SW 1271 (cell line): ENCODE measurements around the gene ZNF593.

ENCODE experiments used
- DNase-seq, 2 experiments: peaks; one replicate each; lab custom pipeline; 2025; lab: John Stamatoyannopoulos, UW

Gene ZNF593

GRCh38 chr1:26148887-26149286 lies 20.8 kb upstream of the ZNF593 start:
- DNase-seq: no peak

- no peak for DNase-seq
Measured at GRCh38 chr1:26153966-26154532, 15.7 kb upstream of the ZNF593 start.

GRCh38 chr1:26154750-26155149 lies 15.0 kb upstream of the ZNF593 start:
- DNase-seq: no peak

GRCh38 chr1:26155370-26156284 lies 14.1 kb upstream of the ZNF593 start:
- DNase-seq: no peak

- DNase-seq: no peak
Measured at GRCh38 chr1:26156285-26157038, 13.2 kb upstream of the ZNF593 start.

DNA sequence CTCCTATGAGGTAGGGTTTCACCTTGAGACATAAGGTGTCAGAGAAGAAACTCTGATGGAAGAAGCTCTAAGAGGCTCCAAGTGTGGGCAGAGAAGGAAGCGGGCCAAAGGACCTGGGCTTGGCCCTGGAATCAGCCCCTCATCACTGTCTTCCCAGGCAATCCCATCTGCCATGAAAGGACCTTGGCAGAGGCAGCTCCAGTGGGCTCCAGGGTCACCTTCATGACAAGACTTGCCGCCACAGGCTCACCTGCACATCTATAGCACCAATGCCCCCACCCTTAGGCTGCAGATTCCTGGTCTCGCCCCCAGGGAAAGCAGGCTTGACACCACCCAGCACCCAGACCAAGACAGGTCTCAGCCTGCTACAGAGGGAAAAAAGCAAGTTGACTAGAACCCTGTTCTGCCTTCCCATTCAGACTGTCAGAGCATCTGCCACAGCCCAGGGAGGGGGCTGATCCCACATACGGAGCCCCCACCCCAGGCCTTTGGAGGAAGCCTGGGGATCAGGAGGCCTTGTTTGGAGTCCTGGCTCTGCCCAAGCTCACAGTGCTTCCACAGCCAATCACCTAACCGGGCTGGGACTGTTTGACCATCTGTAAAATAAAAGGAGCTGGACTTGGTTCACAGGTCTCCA lies 11.3 kb upstream of the ZNF593 start:
- DNase-seq: no peak

DNA sequence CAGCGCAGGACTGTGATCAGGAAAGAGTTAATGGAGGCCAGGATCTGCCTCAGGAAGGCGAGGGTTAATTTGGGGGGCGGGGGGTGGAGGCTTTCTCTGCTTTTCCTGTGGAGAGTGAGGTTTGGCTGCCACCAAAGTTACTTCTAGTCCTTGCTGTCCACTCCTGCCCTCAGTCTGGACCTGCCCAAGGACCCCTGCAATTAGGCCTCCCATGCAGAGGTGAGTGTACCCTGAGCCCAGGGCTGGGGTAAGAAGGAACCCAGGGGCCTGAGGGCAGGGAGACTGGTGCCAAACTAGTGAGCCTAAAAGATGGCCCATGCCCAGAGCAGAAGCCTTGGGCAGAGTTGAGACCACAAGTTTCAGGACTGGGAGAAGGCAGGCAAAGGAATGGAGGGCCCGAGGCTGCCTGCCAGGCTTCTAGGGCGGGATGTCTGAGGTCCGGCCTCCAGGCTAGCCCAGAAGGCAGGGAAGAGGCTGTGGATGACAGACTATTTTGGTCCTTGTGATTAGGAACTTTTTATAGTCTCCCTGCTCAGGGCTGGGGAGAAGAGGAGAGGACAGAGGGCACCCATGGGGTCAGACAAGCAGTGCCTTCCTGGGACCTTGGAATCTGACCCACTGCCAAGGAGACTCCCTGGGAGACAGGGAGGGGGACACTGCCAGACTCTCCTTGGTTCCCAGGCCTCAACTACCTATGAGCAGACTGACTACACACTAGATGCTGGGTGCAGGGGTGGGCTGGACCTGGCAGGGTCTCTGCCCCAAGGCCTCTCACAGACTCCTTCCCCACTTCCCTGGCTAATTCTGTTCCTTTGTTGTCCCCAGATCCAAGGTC lies 10.6 kb upstream of the ZNF593 start, which contains the start of gene FAM110D:
Gene FAM110D (plus strand): TSS at position 172 of the 835 bp plus-strand sequence. CDS start 2,213 bp downstream, outside the sequence.
- no peak for DNase-seq

DNA sequence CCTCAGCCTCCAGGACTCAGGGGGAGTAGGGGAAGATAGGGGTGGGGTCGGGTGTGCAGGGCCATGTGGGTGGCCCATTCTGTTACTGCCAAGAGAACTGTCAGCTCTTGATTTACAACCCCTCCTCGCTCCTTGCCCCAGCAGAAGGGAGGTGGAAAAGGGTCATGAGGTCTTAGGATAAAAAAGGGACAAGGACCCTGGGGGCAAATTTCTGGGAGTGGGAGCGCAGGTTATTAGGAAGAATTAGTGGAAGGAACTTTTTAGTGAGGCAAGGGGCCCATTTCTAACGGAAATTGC lies 10.0 kb upstream of the ZNF593 start:
- no peak for DNase-seq

GRCh38 chr1:26160527-26161414 lies 8.9 kb upstream of the ZNF593 start:
- DNase-seq: no peak

DNA sequence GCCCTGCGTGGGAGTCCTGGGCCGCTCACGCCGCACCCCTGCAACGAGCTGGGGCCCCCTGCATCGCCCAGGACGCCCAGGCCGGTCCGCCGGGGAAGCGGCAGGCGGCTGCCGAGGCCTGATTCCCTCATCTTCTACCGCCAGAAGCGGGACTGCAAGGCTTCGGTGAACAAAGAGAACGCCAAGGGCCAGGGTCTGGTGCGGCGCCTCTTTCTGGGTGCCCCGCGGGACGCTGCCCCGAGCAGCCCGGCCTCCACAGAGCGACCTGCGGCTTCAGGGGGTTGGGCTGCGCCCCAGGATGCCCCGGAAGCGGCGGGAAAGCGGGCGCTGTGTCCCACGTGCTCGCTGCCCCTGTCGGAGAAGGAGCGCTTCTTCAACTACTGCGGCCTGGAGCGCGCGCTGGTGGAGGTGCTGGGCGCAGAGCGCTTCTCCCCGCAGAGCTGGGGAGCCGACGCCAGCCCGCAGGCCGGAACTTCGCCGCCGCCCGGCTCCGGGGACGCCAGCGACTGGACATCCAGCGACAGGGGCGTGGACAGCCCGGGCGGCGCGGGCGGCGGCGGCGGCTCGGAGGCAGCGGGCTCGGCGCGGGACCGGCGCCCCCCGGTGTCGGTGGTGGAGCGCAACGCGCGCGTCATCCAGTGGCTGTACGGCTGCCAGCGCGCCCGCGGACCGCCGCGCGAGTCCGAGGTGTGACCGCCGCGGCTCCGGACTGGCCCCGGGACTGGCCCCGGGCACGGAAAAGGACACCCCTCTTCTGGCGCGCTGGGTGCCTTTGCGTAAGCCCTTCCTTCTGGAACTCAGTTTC lies 8.1 kb upstream of the ZNF593 start:
- peak in 1 of 2 experiments; percentile 11 for DNase-seq

GRCh38 chr1:26162220-26162709 lies 7.4 kb upstream of the ZNF593 start:
- no peak for DNase-seq

DNA sequence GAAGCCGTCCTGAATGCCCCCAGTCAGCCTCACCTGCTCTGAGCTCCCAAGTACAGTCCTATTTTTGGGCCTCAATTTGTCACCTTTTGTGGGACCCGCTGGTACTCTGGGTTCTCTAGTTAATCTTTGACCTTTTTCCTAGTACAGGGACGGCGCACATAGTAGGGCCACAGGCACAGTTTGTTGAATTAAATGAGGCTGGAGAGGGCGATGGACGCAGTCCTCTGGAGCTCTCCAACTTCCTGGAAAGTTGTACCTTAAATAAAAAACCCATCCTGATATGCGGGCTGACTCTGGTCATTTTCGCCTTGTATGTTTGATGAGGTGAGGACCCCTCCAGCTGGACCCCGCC lies 6.0 kb upstream of the ZNF593 start:
- no peak for DNase-seq

GRCh38 chr1:26164036-26164860 lies 5.5 kb upstream of the ZNF593 start:
- DNase-seq: no peak

DNA sequence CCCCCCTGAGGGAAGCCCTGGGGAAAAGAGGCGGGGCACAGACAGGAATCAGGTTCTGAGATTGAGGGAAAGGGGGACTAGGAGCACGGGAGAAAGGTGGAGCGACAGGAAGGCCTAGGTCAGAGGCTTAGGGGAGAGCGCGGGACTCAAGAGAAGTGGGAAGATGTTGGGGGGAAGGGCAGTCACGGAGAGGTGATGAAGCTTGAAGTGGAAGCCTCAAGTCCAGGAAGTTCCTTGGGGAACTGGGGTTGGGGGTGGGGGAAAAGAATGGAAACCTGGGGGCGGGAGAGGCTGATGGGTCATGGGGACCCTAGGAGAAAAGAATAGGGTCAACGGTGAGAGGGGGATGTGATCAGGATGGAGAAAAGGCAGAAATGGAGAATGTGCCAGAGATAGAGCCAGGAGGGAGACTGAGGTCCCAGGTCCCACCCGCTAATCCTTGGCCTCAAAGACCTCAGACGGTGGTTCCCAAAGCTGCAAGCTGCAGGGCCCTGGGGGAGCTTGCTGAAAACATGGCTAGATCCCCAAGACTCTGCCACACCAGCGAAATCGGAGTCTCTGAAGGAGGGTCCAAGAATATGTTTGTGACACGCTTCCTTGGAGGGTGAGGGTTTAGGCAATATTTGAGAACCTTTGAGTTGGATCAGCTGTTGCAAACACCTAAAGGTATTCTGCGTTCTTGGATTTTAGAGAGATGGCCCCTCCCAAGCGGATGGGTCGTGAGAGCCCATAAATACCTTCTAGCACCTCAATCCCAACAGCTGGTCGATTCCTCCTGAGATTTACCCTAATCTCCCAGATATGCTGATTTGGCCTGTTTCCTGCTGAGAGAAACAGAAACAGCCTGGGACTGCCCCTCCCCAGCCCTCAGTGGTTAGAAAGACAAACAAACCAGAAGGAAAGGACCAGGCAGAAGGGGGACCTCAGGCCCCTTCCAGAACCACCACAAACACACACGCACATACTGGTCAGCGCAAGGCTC lies 4.6 kb upstream of the ZNF593 start:
- DNase-seq: no peak

- no peak for DNase-seq
Measured at GRCh38 chr1:26166719-26167281, 2.9 kb upstream of the ZNF593 start.

- DNase-seq: no peak
Measured at GRCh38 chr1:26168410-26169197, 1.1 kb upstream of the ZNF593 start, which contains the start of gene C1orf232. TSS of gene C1orf232 (minus strand) at chr1:26168963. CDS start at chr1:26168499, 464 bp downstream.
